BJ (cell line): ENCODE results near the gene AKR7A2. TPM values are rescaled to one million over a fixed set of nuclear protein-coding genes. Genes with fewer than 3 reads are reported as not detected.
A peak's percentile ranks its signal among the peaks of the same experiment; 100 is the strongest.

ENCODE experiments used
- CTCF ChIA-PET: fragments of 350-600 bp; formaldehyde crosslinking; extraction: SDS; loops from one replicate; lab custom pipeline; 2021; ENCODE audit warnings: antibody characterized with exemption, inconsistent platforms; lab: Yijun Ruan, JAX
- POLR2A ChIA-PET: fragments of 300-600 bp; sonication (Branson Sonifier 250); formaldehyde crosslinking; extraction: SDS; loops from one replicate; lab custom pipeline; 2021; ENCODE audit warnings: antibody characterized with exemption; lab: Charles Lee
- DNase-seq: peaks from one replicate; pipeline ENCODE4 v3.0.0-alpha.2; 2011; ENCODE audit warnings: low read depth
- H3K27me3 ChIP-seq: 2 replicates; pipeline ENCODE4 v1.6.0; 2011; ENCODE audit warnings: low read length; ENCODE audit not compliant: control insufficient read depth, insufficient read depth
- H3K36me3 ChIP-seq: 2 replicates; pipeline ENCODE4 v1.5.1; 2011; ENCODE audit warnings: low read length; ENCODE audit not compliant: control insufficient read depth, insufficient read depth
- H3K4me3 ChIP-seq: 2 replicates; pipeline ENCODE4 v1.5.1; 2011; ENCODE audit warnings: low read depth, mild to moderate bottlenecking, control low read depth, low read length
- polyA minus RNA-seq: library from RNA; depleted of rRNA, polyadenylated mRNA; stranded (reverse); fragments of >200 nt; gene quantifications from 2 replicates; pipeline ENCODE4 v1.2.3, GENCODE V29; 2011; rRNA and poly(A)+ RNA removed
- polyA plus RNA-seq: library from polyadenylated mRNA; depleted of rRNA; stranded (reverse); fragments of >200 nt; gene quantifications from 2 replicates; pipeline ENCODE4 v1.2.3, GENCODE V29; 2011; rRNA removed
- TF ChIP-seq, protein P1 (sequence below): IDR thresholded peaks from 2 replicates; pipeline ENCODE4 v1.5.1; 2011; ENCODE audit warnings: low read depth, mild to moderate bottlenecking, control low read depth, inconsistent platforms, low read length, moderate library complexity; ENCODE audit not compliant: insufficient read depth

Gene AKR7A2
- 51.1 and 73.6 TPM in 2 replicates for polyA plus RNA-seq
- polyA minus RNA-seq, result 20.6 and 31.5 TPM in 2 replicates

DNA sequence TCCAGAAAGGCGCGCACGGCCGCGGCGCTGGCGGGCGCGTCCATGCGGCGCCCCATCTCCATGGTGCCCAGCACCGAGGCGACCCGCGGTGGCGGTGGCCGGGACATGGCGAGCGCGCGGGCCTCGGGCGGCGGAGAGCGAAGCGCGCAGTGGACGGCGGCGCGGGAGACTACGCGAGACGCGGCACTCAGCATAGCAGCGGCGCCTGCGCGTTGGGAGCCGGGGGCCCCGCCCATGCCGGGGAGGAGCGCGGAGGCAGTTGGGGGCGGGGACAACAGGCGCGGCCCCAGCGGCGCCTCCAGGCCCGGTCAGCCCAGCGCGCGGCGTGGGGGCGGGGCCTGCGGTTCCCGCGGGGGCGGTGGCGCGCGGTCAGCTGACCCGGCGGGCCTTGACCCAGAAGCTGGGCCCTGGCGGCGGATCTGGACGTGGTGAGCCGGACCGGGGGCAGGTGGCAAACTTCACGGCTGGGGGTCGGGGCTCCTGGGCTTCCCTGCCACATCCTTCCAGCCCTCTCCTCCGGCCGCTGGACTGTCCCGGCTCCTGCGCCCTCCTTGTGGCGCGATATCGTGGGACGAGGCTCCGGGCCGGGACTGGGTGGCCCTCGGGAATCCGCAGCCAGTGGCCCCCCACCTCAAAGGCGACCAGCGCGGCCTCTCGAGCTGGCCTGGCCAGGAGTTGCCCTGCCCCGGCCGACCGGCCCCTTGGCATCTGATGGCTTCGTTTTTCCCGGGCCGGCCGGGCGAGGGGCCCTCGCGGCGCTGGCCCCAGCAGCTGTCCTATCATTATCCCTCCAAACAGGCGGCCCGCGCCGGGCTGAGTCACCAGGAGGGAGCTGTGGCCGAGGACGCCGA, at the start of gene AKR7A2, which contains the start of gene SLC66A1:
Gene AKR7A2 (minus strand): TSS at position 214 of the 851 bp plus-strand sequence. CDS start 20 bp downstream, at position 194.
Gene SLC66A1 (plus strand): TSS at position 396 of the 851 bp plus-strand sequence. CDS start 5,352 bp downstream, outside the sequence.
- no peaks in the 10 kb centered on the region for H3K27me3 ChIP-seq
- POLR2A ChIA-PET, result interaction anchor here (0.5 kb wide), 1 partner anchor 109 kb away, joined by 4 read pairs; no protein-coding TSS in a partner anchor
- TF ChIP-seq, protein P1, sequence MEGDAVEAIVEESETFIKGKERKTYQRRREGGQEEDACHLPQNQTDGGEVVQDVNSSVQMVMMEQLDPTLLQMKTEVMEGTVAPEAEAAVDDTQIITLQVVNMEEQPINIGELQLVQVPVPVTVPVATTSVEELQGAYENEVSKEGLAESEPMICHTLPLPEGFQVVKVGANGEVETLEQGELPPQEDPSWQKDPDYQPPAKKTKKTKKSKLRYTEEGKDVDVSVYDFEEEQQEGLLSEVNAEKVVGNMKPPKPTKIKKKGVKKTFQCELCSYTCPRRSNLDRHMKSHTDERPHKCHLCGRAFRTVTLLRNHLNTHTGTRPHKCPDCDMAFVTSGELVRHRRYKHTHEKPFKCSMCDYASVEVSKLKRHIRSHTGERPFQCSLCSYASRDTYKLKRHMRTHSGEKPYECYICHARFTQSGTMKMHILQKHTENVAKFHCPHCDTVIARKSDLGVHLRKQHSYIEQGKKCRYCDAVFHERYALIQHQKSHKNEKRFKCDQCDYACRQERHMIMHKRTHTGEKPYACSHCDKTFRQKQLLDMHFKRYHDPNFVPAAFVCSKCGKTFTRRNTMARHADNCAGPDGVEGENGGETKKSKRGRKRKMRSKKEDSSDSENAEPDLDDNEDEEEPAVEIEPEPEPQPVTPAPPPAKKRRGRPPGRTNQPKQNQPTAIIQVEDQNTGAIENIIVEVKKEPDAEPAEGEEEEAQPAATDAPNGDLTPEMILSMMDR, result peak; percentile 14; the same call in 1 of the 2 replicates
- peak; percentile 56 for DNase-seq
- peak within 1 kb of the TSS; percentile 88 for H3K4me3 ChIP-seq
- CTCF ChIA-PET, result interaction anchor here (0.6 to 1.4 kb wide), 4 partner anchors 29 to 338 kb away, joined by 3 to 4 read pairs (median 3); no protein-coding TSS in a partner anchor
- peaks cover 11% of the 10 kb centered on the region for H3K36me3 ChIP-seq

DNA sequence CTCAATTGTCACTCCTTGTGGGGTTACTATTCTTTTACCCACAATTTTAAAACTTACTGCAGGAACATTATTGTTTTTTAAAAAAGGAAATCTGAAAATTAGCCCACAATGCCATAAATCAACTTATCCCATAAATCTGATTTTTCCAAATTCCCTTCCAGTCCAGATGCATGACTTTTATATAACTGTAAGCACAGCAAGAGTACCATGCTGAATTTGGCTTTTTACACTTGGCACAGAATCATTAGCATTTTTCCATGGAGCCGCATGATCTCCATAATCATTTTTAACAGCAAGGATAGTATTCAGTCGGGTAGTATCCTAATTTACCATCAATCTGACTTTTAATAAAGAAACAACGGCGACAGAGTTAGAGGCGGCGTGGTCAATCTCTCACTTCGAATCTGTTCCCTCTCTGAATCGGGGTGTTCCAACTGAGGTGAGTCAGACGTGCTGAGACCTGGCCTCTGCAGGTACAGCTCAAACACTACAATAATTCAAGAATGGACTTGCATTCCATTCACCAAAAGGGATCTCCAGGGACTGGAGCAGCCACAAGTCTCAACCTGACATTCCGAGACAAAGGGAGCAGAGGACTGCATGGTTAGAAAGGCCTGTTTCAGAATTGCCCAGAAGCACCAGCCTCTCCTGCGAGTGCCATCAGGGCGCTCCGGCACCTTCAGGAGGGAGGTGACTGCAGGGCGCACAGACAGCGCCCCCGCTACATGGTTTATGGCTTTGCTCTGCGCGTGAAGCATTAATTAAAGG, 49.1 kb upstream of the AKR7A2 start:
- POLR2A ChIA-PET, result no interaction called here
- H3K36me3 ChIP-seq, result peaks cover 7% of the 10 kb centered on the region
- DNase-seq, result no peak
- TF ChIP-seq, protein P1, result no peak
- no peaks in the 10 kb centered on the region for H3K27me3 ChIP-seq
- H3K4me3 ChIP-seq, result no peak overlapping the region
- CTCF ChIA-PET, result no interaction called here

DNA sequence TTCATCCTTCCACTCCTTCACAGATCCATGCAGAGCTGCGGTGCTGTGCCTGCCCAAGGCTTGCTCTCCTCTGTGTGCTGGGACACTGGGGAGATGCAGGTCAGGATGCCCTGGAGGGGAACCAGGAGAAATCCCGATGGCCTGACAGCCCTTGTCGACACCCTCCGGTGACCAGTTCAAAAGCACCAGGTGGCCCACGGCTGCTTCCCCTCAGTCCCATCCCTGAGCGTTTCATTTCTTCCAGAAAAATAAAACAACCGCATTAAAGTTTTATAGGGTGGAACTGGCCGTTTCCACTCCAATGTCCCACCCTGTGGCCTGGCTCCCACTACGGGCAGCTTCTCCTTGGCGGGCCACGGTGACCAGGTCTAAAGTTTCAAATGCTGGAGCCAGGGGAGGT, 48.5 kb upstream of the AKR7A2 start:
- Histone ChIP-seq H3K27me3 (no peaks in the 10 kb centered on the region), H3K4me3 (no peak overlapping the region), H3K36me3 (peaks cover 9% of the 10 kb centered on the region)
- DNase-seq, result no peak
- ChIA-PET POLR2A (no interaction called here), CTCF (no interaction called here)
- TF ChIP-seq, protein P1, result no peak

DNA sequence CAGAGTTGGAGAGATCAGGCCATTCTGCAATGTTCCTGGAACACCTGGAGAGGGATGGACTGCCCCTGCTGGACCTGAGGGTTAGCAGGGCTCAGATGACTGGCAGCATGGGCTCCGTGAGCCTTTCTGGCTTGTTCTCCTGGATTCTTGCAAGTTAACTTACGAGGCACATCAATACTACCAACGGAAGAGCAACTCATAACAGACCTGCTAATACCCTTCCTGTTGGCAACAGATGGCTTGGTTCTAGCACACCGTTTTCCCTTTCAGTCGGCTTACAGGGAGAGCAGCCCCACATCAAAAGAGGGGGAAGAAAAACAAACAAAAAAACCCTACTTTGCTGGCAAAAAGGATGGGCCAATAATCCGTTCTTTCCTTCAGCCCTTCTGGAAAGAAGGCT, 48.1 kb upstream of the AKR7A2 start:
- DNase-seq, result no peak
- POLR2A ChIA-PET, result no interaction called here
- Histone ChIP-seq H3K4me3 (no peak overlapping the region), H3K27me3 (no peaks in the 10 kb centered on the region), H3K36me3 (peaks cover 9% of the 10 kb centered on the region)
- TF ChIP-seq, protein P1, result no peak
- CTCF ChIA-PET, result no interaction called here
